Esophagus (tissue), 2 donors: ENCODE results near the gene TRIM73. TPM values are rescaled to one million over a fixed set of nuclear protein-coding genes. Genes with fewer than 3 reads are reported as not detected.
"Not testable (repeated sequence)": the region's sequence is repeated elsewhere in the genome, so short reads cannot be mapped to it uniquely, and the experiment has no call there.

Experiments
- H3K27ac ChIP-seq, 2 donors: one replicate each; pipeline ENCODE4 v1.5.1; 2013; ENCODE audit warnings: low read depth in 2 of 2, mild to moderate bottlenecking in 2 of 2, inconsistent platforms in 1 of 2, low read length in 1 of 2, moderate library complexity in 1 of 2
- H3K27me3 ChIP-seq, 2 donors: one replicate each; pipeline ENCODE4 v1.6.1; 2013; ENCODE audit warnings: low read length in 2 of 2, control low read depth in 1 of 2, mild to moderate bottlenecking in 1 of 2; ENCODE audit not compliant: insufficient read depth in 2 of 2, control insufficient read depth in 1 of 2
- H3K36me3 ChIP-seq, 2 donors: one replicate each; pipeline ENCODE4 v1.6.1; 2013; ENCODE audit warnings: low read length in 1 of 2; ENCODE audit not compliant: control insufficient read depth in 2 of 2, insufficient read depth in 2 of 2
- H3K4me1 ChIP-seq, 2 donors: one replicate each; pipeline ENCODE4 v1.6.1; 2013; ENCODE audit warnings: low read length in 1 of 2; ENCODE audit not compliant: control insufficient read depth in 2 of 2, insufficient read depth in 2 of 2
- H3K4me3 ChIP-seq, 2 donors: one replicate each; pipeline ENCODE4 v1.5.1; 2013; ENCODE audit warnings: low read length in 2 of 2, mild to moderate bottlenecking in 2 of 2, low read depth in 1 of 2, moderate library complexity in 1 of 2
- H3K9me3 ChIP-seq, 2 donors: one replicate each; pipeline ENCODE4 v1.6.1; 2013; ENCODE audit warnings: mild to moderate bottlenecking in 2 of 2, low read depth in 1 of 2, low read length in 1 of 2, moderate library complexity in 1 of 2; ENCODE audit not compliant: control insufficient read depth in 2 of 2, insufficient read depth in 1 of 2
- WGBS, 2 donors: extraction: QIAGEN DNeasy Blood & Tissue Kit; methylation state at CpG; one replicate each; pipeline ENCODE4 v1.1.7; 2013; 5-methylcytosine and 5-hydroxymethylcytosine counted together
- polyA plus RNA-seq, 2 donors: library from polyadenylated mRNA; stranded (reverse); fragments of 200-250 nt; gene quantifications; one replicate each; pipeline ENCODE4 v1.2.3, GENCODE V29; 2013
- donor health status: healthy with polysubstance abuse.
- donor health status: Bipolar disorder and iron deficiency.

The TRIM73 gene
- 1 to 10 TPM; 1.5 to 2.9 TPM for polyA plus RNA-seq

DNA sequence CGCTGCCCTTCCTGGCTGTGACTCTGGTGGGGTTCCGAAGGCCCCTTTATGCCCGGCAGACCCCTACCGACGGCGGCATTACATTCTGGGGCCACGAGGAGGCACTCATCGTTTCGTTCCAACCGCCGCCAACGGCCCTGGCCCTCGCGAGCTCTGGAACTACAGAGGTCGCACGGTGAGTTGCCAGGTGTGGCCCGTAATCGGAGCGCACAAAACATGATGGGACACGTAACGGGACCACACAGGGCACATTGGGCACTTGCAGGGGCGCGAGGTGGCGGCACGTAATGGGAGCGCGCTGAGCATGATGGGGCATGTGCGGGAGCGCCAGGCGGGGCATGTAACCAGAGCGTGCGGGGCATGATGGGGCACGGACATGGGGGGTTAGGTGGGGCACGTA lies at the start of gene TRIM73:
Gene TRIM73 (plus strand): TSS at position 301 of the 400 bp plus-strand sequence. CDS start 3,305 bp downstream, outside the sequence.
- not testable (repeated sequence) for H3K9me3 ChIP-seq, H3K4me1 ChIP-seq, H3K4me3 ChIP-seq, H3K27ac ChIP-seq, H3K27me3 ChIP-seq, H3K36me3 ChIP-seq
- 12 to 14% methylated on average over 11 to 13 of the region's 34 CpGs for WGBS, 2 donors

DNA sequence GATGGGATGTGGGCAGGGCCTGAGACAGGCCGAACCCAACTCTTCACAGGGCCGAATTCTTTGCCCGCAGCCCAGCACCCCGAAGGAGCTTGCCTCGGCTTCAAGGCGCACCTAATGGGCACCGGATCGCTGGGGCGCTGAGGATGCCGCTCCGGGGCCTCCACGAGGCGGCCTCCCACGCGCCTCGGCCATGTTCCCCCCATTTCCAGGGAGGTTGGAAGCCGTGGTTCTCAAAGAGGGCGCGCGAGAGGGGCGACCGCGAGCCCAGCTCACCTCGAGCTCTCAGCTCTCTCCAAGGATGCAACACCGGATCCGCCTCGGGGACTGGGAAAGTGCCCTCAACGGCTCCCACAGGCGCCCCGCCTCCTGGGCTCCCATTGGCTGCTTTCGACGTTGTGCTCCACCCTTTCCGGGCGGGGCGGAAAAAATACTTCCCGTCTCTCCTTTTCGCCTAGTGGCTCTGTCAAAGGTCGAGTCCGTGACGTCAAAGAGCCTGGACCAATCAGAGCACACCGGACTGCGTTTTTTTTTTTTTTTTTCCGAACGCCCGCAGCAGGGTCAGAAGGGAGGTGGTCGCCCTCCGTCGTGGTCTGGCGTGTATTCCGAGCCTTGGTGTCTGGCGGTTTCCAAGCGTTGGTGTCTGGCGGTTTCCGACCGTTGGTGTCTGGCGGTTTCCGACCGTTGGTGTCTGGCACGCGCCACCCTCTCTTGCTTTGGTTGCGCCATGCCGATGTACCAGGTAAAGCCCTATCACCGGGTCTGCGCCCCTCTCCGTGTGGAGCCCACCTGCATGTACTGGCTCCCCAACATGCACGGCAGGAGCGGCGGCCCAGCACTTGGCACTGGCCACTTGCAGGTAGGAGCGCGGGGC lies 36.5 kb upstream of the TRIM73 start:
- H3K36me3 ChIP-seq, H3K27me3 ChIP-seq, H3K9me3 ChIP-seq, H3K4me1 ChIP-seq, H3K27ac ChIP-seq: not testable (repeated sequence)
- H3K4me3 ChIP-seq, result peak overlapping the region in 1 of 2 donors; percentile 37
- WGBS, 2 donors, result 0% methylated on average over 37 of the region's 70 CpGs; no CpG with 5 or more reads in 1 of the 2 donors

- H3K36me3 ChIP-seq, H3K27me3 ChIP-seq, H3K4me3 ChIP-seq, H3K27ac ChIP-seq, H3K4me1 ChIP-seq, H3K9me3 ChIP-seq: not testable (repeated sequence)
- 0% methylated on average over 9 of the region's 29 CpGs; no CpG with 5 or more reads in 1 of the 2 donors for WGBS, 2 donors
Observed at GRCh38 chr7:75359542-75359848, 35.9 kb upstream of the TRIM73 start.

DNA sequence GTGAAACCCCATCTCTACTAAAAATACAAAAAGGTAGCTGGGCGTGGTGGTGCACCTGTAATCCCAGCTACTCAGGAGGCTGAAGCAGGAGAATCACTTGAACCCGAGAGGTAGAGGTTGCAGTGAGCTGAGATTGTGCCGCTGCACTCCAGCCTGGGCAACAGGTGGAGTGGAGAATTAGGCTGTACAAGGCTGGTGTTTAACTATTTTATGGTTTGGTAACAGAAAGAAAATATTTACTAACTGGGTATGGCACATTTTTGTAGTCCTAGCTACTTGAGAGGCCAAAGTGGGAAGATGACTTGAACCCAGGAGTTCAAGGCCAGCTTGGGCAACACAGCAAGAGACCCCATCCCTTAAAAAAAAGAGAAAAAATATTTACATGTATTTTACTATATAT lies 31.4 kb upstream of the TRIM73 start:
- not testable (repeated sequence) for H3K27me3 ChIP-seq, H3K27ac ChIP-seq, H3K4me3 ChIP-seq, H3K9me3 ChIP-seq, H3K36me3 ChIP-seq, H3K4me1 ChIP-seq
- no CpG with 5 or more reads among the region's 3 CpGs for WGBS, 2 donors

DNA sequence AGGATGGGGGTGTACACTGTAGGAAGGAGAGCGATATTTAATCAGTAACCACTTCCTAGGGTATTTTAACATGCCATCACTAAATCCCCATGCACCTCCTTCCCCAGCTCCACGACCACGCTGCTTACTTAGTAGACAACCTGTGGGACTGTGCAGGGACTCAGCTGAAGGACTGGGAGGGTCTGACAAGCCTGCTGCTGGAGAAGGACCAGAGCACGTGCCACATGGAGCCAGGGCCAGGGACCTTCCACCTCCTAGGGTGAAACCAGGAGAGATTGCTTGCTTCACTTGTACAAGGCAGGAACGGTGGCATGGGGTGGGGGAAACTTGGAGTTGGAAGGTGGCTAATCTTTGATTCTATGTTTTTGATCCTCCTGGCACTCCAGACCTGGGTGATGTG lies 28.8 kb upstream of the TRIM73 start:
- not testable (repeated sequence) for H3K4me3 ChIP-seq, H3K9me3 ChIP-seq, H3K4me1 ChIP-seq, H3K36me3 ChIP-seq, H3K27me3 ChIP-seq, H3K27ac ChIP-seq
- WGBS, 2 donors, result no CpG with 5 or more reads among the region's 5 CpGs

DNA sequence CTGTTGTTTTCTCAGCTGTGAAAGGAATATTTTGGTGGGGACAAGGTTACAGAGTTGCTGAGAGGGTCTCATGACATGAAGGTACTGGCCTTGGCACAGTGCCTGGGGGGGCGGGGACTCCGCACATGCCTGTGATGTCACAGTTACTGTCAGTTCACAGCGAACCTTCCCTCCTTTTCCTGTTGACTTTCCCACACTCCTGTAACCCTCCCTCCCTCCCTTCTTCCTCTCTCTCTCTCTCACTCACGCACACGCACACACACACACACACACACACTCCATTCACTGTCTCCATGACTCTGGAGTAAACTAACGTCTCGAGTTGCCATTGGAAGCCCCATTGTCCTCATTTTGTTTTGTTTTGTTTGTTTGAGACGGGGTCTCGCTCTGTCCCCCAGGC lies 28.1 kb upstream of the TRIM73 start:
- H3K9me3 ChIP-seq, H3K27me3 ChIP-seq, H3K27ac ChIP-seq, H3K4me3 ChIP-seq, H3K36me3 ChIP-seq, H3K4me1 ChIP-seq: not testable (repeated sequence)
- WGBS, 2 donors, result 0% methylated on average over 1 of the region's 9 CpGs; no CpG with 5 or more reads in 1 of the 2 donors

DNA sequence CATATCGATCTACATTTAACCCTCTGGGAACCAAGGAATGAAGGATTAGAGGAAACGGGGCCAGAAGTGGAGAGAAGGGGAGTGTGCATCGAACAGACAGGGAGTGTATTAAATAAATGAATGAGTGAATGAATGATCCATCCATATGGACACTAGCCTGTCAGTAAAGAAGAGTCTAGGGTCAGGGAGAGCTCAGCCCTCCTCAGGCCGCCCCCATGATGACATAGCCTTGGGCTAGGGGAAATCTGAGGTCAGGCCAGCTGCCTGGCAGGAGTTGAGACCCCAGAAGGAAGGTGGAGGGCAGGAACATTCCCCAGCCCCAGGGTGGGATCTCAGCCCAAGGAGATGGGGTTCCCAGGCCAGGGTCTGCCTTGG lies 21.3 kb upstream of the TRIM73 start:
- not testable (repeated sequence) for H3K4me1 ChIP-seq, H3K27ac ChIP-seq, H3K9me3 ChIP-seq, H3K27me3 ChIP-seq, H3K4me3 ChIP-seq, H3K36me3 ChIP-seq
- WGBS, 2 donors, result no CpG with 5 or more reads among the region's 4 CpGs

- H3K4me1 ChIP-seq, H3K27ac ChIP-seq, H3K27me3 ChIP-seq, H3K9me3 ChIP-seq, H3K4me3 ChIP-seq, H3K36me3 ChIP-seq: not testable (repeated sequence)
- no CpG with 5 or more reads among the region's 17 CpGs for WGBS, 2 donors
Observed at GRCh38 chr7:75374519-75375317, 20.7 kb upstream of the TRIM73 start.

GRCh38 chr7:75393194-75393593 lies 2.2 kb upstream of the TRIM73 start:
- not testable (repeated sequence) for H3K9me3 ChIP-seq, H3K27me3 ChIP-seq, H3K27ac ChIP-seq, H3K36me3 ChIP-seq, H3K4me3 ChIP-seq, H3K4me1 ChIP-seq
- WGBS, 2 donors, result no CpG with 5 or more reads among the region's 6 CpGs

DNA sequence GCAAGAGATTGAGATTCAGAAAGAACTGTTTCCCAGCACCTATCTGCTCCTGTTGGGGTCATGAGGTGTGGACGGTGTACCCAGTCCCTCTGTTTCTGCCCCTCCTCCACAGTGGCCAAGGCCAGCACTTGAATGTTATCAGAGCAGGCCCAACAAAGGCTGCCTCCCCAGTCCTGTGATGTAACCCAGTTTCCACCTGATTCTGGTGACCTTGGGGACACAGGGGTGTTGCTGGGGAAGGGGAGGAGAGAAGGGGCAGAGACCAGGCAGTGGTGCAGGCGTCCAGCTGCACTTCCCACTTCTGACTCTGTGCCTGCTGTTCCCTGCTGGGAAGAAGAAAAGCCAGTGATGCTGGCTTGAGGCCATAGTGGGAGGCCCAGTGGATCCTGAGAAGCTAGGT lies 2.4 kb downstream of the TRIM73 start:
- not testable (repeated sequence) for H3K27ac ChIP-seq, H3K4me3 ChIP-seq, H3K36me3 ChIP-seq, H3K4me1 ChIP-seq, H3K9me3 ChIP-seq, H3K27me3 ChIP-seq
- WGBS, 2 donors, result no CpG with 5 or more reads among the region's 2 CpGs
